ENCODE measurements around the gene ARID5A.
A peak's percentile ranks its signal among the peaks of the same experiment; 100 is the strongest.
"Not testable (repeated sequence)": the region's sequence is repeated elsewhere in the genome, so short reads cannot be mapped to it uniquely, and the experiment has no call there.

Gene ARID5A

DNA sequence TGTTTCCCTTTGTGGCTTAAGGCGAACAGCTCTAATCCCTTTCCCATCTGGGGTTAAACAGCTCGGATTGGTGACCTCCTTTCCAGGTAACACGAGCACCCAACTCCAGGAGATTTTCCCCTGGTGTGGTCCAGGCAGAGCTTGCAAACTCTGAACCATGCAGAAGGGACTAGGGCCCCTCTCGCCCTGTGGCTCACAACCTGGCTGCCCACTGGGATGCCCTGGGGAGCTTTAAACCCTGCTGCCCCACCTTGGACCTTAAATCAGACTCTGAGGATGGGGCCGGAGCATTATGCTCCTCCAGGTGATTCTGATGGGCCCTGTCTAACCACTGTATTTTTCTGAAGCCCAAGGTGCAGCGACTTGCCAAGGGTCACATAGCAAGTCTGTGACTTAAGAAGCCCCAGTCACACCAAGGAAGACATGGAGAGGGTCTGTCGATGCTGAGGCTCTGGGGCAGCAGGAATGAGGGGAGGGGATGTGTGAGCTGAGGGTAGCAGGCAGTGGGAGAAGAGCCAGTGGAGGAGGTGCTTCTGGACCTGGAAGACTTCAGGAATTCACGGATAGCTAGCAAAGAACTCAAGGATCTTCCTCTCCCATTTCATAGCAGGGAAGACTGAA is 5.9 kb downstream of the ARID5A start:
- DNase-seq = no peak

DNA sequence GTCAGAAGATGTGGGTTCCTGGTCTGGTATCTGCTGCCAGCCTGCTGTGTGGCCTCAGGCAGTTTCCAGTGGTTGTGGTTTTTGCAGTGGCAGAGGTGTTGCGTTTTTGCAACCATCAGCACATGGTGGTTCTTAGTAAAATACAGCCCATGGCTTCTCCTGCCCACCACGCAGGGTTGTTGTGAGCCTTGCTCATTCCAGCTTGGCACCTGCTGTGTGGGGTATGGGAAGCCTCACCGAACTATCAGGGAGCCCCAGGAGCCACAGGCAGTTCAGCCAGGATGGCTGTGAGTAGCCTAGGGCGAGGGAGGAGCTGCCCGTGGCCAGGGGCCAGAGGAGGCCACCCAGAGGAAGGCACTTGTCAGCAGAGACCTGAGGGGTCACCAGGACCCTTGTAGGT is 9.8 kb downstream of the ARID5A start:
- no peak for DNase-seq

DNA sequence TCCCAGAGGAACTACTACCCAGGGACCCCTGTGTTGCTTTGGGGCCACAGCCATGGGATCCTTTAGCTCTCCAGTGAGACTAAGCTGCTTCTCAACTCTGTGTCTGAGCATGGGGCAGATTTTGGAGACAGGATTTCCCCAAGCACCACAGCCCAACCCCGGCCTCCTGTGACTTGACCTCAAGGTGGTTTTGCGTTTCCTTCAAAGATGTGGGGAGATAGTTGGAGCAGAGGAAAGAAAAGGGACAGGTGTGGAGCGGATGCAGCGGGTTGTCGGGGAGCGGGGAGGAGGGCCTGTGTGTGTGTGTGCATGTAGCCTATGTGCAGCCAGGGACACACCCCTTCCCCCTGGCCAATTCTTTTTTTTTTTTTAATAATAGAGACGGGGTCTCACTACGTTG is 10.2 kb downstream of the ARID5A start:
- DNase-seq = no peak

DNA sequence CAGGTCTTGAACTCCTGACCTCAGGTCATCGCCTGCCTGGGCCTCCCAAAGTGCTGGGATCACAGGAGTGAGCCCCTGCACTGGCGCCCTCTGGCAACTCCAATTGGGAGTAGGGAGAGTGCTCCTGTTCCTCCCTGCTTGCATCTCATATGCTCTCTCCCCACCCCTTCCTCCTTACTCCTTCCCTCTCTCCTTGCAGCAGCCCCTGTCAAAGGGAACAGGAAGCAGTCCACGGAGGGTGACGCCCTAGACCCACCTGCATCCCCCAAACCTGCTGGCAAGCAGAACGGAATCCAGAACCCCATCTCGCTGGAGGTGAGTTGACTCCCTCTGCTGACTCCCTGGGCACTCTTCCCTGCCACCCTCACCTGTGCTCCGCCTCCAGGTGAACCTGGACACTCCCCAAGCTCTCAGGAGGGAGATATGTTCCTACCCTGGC is 10.7 kb downstream of the ARID5A start:
- DNase-seq = no peak

DNA sequence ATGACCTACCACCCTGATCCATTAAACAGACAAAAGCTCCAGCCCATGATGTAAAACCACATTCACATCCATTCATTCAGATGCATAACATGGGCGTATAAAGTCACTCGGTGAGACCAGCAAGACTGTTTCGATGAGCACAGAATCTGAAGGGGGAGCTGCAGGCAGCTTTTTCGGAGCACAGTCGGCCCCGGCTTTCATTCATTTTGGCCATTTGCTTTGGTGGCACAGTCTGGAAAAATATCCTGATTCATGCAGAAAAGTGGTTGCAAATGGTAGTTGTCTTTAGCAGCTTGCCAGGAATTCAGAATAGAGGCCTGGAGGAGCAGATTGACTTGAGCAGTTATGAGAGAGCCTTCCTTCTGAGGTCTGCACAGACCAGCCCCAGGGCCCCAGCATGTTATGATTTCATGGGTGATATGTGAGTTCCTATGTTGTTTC is 11.2 kb downstream of the ARID5A start:
- DNase-seq = no peak

DNA sequence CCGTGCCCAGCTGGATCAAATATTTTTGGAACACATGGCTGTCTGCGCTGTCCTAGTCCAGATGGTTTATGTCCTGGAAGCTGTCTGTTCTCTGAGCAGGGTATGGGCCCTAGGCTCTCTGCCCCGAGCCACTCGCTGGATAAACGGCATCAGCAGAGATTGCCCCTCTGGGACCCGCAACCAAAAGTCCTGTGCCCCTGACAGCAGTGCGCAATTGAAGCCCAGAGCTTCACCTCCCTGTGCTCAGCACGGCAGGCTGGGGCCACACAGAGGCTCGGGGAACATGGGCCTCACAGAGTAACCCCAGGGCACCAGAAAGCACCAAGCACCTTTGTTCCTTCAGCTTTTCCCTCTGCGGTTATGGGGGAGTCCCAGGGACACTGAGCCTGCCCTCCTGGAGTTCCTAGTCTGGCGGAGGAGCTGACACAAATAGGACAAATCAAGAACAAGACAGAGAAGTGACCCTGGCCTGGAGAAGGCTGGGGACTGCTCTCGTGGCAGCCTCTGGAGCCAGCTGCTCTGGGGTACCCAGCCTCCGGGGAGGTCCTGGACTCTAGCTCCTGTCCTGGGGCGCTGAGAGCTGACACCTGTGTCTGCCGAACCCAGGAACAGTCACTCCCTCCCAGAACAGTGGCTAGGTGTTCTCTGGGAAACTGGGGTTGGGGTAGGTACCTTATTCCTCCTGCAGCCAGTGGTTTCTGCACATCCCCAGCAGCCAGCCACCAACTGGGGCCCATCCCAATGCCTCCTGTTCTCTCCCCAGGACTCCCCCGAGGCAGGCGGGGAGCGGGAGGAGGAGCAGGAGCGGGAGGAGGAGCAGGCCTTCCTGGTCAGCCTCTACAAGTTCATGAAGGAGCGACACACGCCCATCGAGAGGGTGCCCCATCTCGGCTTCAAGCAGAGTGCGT is 12.3 kb downstream of the ARID5A start:
- DNase-seq = no peak

DNA sequence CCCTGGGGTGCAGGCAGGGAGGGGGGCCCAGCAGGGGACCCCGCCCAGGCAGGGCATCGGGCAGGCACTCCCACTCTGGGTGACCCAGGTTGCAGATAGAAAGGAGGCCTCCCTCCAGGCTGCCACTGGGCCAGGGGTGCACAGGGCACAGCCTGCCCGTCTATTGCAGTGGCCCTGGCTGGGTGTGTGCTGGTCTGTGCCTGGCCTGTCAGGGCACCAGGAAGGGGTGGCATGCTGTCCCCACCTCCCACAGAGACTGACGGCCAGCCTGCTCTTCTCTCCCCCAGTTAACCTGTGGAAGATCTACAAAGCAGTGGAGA is 12.9 kb downstream of the ARID5A start:
- DNase-seq = no peak

DNA sequence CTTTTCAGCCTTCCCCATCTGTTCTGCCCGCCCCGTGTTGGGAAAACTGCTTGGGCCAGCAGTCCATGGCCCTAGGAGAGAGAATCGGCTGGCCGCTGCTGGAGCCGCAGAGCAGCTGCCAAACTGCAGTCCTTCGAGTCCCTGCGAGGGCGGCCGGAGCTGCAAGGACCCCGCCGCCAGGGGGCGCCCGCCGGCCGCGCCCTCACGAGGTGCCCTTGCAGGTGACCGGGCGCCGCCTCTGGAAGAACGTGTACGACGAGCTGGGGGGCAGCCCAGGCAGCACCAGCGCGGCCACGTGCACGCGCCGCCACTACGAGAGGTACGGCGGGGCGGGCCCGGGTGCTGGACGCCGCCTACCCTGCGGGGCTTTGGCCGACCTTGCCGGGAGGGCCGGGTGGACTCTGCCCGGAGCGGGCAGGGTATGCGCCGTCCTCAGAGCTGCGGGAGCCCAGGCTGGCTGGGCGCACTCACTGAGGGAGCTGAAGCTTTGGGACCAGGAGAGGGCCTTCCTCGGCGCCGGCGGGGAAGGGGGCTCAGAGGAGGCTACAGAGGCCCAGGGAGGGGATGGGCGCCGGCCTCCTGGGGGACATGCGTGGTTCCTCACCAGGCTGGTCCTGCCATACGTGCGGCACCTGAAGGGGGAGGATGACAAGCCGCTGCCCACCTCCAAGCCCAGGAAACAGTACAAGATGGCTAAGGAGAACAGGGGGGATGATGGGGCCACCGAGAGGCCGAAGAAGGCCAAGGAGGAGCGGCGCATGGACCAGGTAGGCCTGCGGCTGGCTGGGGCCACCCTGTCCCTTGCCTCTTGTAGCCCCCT is 13.6 kb downstream of the ARID5A start:
- DNase-seq = no peak

DNA sequence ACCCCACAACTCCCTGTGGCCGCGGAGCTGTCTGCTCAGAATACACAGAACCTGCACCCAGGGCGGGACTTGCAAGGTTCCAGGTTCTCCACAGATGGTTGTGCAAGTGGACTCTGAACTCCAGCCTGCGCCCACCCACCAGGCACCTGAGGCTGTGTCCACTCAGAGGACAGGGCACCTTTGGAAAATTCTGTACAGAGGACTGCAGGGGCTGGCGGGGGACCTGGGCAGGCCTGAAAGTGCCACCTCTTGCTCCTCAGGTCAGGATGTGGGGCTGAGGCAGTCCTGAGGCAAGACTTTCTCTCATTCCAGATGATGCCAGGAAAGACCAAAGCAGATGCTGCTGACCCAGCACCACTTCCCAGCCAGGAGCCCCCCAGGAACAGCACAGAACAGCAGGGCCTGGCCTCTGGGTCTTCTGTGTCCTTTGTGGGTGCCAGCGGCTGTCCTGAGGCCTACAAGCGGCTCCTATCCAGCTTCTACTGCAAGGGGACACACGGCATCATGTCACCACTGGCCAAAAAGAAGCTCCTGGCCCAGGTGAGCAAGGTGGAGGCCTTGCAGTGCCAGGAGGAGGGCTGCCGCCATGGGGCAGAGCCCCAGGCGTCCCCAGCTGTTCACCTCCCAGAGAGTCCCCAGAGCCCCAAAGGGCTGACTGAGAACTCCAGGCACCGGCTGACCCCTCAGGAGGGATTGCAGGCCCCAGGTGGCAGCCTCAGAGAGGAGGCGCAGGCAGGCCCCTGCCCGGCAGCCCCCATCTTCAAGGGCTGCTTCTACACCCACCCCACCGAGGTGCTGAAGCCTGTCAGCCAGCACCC is 14.4 kb downstream of the ARID5A start:
- DNase-seq = no peak

DNA sequence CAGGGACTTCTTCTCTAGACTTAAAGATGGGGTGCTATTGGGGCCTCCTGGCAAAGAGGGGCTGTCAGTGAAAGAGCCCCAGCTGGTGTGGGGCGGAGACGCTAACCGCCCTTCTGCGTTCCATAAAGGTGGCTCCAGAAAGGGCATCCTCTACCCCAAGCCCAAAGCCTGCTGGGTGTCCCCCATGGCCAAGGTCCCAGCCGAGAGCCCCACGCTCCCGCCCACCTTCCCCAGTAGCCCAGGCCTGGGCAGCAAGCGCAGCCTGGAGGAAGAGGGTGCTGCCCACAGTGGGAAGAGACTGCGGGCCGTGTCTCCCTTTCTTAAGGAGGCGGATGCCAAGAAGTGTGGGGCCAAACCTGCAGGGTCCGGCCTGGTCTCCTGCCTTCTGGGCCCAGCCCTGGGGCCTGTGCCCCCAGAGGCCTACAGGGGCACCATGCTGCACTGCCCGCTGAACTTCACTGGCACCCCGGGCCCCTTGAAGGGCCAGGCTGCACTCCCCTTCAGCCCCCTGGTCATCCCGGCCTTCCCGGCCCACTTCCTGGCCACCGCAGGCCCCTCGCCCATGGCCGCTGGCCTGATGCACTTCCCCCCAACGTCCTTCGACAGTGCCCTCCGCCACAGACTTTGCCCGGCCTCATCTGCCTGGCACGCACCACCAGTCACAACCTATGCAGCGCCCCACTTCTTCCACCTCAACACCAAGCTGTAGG is 15.2 kb downstream of the ARID5A start:
- no peak for DNase-seq

DNA sequence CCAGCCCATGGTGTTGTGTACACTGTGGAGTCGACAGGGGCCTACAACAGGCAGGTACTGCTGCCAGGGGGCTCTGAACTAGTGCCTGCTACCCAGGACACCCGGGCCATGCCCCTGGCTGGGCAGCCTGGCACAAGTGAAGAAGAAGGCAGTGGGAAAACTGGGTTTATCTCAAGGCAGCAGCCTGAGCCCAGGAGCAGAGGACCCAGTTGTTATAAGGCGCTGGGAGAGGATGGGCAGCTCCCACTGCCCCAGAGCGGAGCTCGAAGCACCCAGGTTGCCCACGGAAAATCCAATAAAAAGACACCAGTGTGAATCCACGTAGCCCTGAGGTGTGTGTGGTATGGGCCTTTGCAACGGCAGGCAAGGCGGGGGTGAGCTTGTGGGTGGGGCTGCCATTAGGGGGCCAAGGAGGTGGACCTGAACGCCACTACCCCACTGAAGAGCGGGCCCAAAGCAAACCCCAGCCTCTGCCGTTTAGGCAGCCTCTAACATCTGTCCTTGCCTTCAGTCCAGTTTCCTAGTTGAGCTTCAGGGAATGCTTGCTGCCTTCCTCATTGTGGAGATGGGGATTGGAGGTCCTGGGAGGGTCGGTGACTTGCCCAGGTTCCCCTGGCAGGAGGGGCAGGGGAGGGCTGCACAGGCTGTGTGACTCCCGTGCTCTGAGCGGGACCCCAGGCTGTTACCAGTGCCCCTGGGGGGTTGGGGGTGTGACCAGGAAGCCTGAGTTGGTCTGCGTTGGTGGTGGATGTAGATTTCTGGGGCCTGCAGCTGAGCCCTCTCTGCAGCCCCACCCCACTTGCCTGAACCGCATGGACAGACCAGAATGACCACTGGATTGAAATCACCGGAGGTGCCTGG is 16.0 kb downstream of the ARID5A start:
- no peak for DNase-seq

DNA sequence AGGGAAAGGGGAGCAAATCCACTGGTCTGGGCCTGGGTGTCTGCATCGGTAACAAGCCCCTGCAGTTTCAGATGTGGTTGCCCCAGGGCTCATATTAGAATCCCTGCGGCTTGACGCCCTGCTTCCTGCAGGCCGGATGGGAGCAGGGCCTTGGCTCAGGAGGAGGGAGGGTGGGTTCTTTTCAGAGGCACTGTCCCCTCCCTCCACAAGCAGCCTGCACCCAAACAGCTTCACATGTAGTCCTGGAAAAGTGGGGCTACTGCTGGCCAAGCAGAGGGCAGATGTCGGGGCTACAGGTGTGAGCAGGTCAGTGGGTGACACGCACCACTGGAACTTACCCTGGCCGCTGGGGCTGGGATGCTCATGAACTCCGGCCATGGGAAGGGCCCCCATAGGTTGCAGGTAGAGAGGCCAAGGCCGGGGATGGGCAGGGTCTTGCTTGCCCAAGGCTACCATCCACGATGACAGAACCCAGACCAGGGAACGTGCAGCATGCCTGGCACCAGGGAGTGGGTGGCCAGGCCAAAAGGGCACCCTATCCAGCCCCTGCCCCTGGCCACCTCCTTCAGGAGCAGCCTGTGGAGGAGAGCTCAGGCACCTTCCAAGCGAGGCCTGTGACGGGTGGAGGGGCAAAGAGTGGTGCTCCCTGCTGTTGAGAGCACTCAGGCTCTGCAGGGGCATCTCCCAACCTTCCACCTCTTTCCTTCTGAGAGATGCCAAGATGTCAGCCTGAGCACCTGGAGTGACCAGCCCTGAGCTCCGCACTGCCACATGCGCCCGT is 16.8 kb downstream of the ARID5A start:
- no peak for DNase-seq

DNA sequence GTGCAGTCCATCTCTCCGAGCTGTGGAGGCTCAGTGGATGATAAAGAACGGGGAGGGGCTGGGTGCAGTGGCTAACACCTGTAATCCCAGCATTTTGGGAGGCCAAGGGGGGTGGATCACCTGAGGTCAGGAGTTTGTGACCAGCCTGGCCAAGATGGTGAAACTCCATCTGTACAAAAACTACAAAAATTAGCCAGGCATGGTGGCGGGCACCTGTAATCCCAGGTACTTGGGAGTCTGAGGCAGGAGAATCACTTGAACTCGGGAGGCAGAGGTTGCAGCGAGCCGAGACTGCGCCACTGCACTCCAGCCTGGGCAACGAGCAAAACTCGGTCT is 17.4 kb downstream of the ARID5A start:
- not testable (repeated sequence) for DNase-seq

DNA sequence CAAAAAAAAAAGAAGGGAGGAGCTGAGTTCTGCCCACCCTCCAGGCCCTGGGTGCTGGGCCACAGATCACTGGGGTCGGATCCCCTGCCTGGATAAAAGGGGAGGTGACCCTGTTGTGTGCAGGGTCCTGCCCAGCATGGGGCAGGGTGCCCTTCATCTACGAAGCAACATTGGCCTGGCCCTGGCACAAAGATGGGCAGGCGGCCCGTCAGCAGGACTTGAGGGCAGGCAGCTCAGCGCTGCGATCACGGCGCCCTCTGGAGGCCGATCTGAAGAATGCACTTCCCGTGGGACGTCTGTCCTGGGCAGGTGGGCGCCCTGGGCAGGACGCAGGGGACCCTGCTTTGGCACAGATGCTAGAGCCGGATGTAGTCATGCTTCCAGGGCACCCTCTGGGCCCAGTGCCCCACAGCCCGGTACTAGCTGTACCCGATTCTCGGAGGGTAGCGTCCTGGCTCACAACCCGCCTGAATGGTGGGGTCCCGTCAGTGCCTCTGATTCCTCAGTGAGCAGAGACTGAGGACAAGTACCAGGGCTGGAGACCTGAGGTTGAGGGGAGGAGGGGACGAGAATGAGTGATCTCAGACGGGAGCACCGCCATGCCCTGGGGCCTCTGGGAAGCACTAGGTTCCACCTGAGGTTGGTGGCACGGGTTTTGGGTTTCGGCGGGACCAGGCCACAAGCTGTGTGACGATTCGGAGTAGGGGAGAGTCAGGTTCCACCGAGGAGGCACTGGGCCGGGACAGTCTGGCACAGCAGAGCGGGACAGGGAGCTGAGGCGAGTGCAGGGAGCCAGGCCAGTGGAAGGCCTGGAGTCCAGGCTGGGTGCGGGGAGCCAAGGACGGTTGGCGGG is 18.0 kb downstream of the ARID5A start:
- peak; percentile 54 for DNase-seq

DNA sequence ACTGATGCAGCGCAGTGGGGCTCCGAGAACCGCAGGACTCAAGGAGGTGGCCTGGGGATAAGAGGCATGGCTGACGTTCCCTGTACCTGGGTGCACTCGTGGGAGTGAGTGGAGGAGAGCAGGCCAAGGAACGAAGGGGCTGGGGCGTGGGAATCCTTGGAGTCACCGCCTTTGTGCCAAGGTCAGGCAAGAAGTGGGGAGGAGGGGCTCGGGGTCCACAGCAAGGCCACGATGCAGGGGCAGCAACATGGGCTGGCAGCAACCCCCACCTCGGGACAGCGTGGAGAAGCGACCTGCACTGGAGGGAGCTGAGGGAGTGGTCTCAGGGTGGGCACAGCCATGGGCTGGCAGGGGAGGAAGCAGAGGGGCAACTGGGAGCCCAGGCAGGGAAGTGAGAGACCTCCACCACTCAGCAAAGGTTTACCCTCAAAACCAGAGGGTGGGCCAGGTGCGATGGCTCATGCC is 18.6 kb downstream of the ARID5A start:
- no peak for DNase-seq

DNA sequence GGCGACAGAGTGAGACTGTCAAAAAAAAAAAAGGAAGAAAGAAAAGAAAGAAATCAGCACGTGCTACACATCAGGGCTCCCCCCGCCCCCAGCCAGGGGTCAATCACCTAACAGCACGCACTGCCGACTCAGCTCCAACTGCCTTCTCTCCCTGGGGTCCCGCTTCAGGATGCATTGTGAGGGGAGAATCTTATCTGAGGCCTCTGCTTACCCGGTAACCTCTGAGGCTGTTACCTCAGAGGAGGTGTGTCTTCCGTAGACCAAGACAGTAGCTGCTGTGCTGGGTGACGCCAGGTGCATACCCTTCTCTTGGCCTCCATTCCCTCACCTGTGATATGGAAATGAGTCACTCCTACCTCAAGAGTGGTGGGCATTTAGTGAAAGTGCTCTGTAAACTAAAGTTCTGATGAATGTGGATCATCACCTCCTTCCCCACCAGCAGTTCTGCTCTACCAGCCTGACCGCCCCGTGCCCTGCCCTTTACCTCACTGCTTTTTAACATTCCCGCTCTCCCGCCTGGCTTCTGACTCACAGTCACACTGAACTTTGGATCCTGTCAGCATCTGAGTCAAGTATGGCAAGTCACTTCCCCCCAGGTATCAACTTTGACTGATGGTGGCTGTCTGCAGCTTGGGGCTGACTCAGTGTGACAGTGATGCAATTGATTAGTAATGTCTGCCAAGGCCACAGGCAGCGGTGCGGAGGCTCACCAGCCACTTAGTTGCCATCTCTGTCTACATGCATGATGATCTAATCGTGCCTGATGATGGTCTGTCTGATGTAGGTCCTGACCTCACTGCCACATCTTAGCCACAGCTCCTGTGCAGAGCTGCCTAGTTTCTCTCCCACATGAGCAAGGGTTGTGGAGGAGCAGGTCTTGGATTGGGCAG is 20.1 kb downstream of the ARID5A start:
- no peak for DNase-seq

DNA sequence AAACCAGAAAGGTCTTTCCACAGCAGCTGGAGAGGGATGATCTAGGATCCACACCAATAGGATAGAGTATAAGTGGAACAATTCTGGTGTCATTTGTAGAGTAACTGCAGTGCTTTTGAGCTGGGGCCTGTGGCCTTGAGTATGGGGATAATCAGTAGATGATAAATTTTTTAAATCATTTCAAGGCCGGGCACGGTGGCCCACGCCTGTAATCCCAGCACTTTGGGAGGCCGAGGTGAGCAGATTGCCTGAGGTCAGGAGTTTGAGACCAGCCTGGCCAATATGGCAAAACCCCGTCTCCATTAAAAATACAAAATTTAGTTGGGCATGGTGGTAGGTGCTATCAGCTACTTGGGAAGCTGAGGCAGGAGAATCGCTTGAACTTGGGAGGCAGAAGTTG is 20.9 kb downstream of the ARID5A start:
- DNase-seq = not testable (repeated sequence)

DNA sequence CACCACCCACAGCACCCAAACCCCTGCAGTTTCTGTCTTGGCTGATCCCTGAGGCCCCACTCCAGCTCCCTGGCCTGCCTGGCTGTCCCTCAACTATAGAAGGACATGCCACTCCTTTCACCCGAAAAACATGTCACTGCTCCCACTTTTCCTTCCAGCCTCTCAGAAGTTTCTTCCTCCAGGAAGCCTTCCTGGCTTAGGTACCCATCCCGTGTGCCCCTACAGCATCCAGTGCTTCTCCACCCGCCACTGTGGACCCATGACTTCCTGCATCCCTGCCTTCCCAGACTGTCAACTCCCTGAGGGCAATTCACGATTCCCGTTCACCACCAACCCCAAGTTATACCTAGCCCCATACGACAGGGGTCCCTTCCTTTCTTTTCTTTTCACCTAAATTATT is 21.5 kb downstream of the ARID5A start:
- no peak for DNase-seq

Data from NCI-H1436 (cell line).